ENCODE results near the gene RAB3IL1. TPM values are rescaled to one million over a fixed set of nuclear protein-coding genes. Genes with fewer than 3 reads are reported as not detected.

The RAB3IL1 gene
- total RNA-seq, 1 experiment from 2014 or later, result 18.1 TPM

DNA sequence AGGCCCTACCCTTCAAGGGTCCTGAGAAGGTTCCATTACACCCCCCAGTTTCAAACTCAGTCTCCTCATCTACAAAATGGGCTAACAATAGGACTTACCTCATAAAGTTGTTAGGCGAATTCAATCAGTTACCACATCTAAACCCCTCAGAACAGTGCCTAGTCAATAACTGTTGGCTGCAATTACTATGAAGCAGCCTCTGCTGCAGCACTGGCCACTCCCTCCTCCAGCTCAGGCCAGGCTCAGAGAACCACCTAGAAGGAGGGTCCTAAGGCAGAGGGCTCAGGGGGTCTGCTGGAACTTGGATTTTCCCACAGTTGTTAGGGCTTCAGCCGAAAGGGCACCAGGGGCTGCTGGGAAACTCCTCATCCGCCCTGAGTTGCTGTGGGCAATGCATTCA is 30.7 kb downstream of the RAB3IL1 start:
- Histone ChIP-seq H4K20me1 (ENCODE audit: insufficient read depth) (no peaks in the 10 kb centered on the region), H3K4me1 (ENCODE audit: control insufficient read depth in 1 of 2, insufficient read depth in 2 of 2, low read length in 2 of 2) (peaks cover 22 to 37% of the 10 kb centered on the region in 2 experiments), H3K9me3 (ENCODE audit: control insufficient read depth in 1 of 2, insufficient read depth in 1 of 2, low read depth in 1 of 2, low read length in 2 of 2) (peaks cover 0 to 6% of the 10 kb centered on the region in 2 experiments; a peak in 1 of 4 replicates), H3K27ac (ENCODE audit: low read depth, low read length) (no peak overlapping the region), H3K4me3 (replicated peaks in 1 of 2; ENCODE audit: low read depth in 1 of 2, low read length in 2 of 2) (no peak overlapping the region), H3K27me3 (ENCODE audit: insufficient read depth, low read length) (no peaks in the 10 kb centered on the region), H3K9me2 (ENCODE audit: insufficient read depth) (no peaks in the 10 kb centered on the region), H2AFZ (ENCODE audit: low read depth, low read length, poor library complexity, severe bottlenecking) (no peak overlapping the region), H3K36me3 (ENCODE audit: control insufficient read depth in 1 of 2, insufficient read depth in 2 of 2, low read length in 2 of 2) (peaks cover 0 to 3% of the 10 kb centered on the region in 2 experiments; a peak in 1 of 4 replicates), H3K4me2 (ENCODE audit: low read length) (no peak overlapping the region), H3K79me2 (ENCODE audit: insufficient read depth, low read length) (no peaks in the 10 kb centered on the region; the same call in 1 of the 2 replicates), H3K9ac (ENCODE audit: low read length) (no peak overlapping the region)
- TF ChIP-seq ZBTB33 (IDR thresholded peaks at IDR 0.05; ENCODE audit: extremely low read depth, insufficient replicate concordance, low read length) (no peak), YY1 (IDR thresholded peaks at IDR 0.05; ENCODE audit: extremely low read depth, insufficient replicate concordance, low read depth, low read length) (no peak), SRF (IDR thresholded peaks at IDR 0.05; ENCODE audit: low read depth) (no peak), ELF1 (IDR thresholded peaks at IDR 0.05; ENCODE audit: borderline replicate concordance, low read depth) (no peak), MAX (IDR thresholded peaks at IDR 0.05) (no peak), EGR1 (IDR thresholded peaks at IDR 0.05; ENCODE audit: low read depth) (no peak), EZH2 (IDR thresholded peaks at IDR 0.05) (no peak), ZNF274 (IDR thresholded peaks at IDR 0.05; ENCODE audit: low read depth, low read length) (no peak), SIN3A (IDR thresholded peaks at IDR 0.05; ENCODE audit: low read depth) (no peak), POLR2AphosphoS5 (IDR thresholded peaks at IDR 0.05; ENCODE audit: low read depth, low read length) (no peak), JUND (IDR thresholded peaks at IDR 0.05) (no peak), RAD21 (IDR thresholded peaks at IDR 0.05; ENCODE audit: low read depth) (no peak), FOSL1 (IDR thresholded peaks at IDR 0.05; ENCODE audit: low read depth) (no peak), TCF7L2 (IDR thresholded peaks at IDR 0.05; ENCODE audit: borderline replicate concordance, extremely low read depth, insufficient read depth, insufficient read length) (no peak), ATF3 (IDR thresholded peaks at IDR 0.05) (no peak), SP1 (IDR thresholded peaks at IDR 0.05; ENCODE audit: low read depth) (no peak), CTCF (IDR thresholded peaks at IDR 0.05 in 2 of 3, conservative IDR thresholded peaks at IDR 0.05 in 1 of 3; ENCODE audit: borderline replicate concordance in 1 of 3, insufficient read depth in 1 of 3, low read depth in 2 of 3, low read length in 2 of 3) (no peak), POLR2A (IDR thresholded peaks at IDR 0.05; ENCODE audit: borderline replicate concordance, extremely low read depth, insufficient read depth, insufficient read length) (no peak)
- no TSS peak for BruUV-seq (replicated peaks)
- intact Hi-C loops (cut with micrococcal nuclease), result no loop called here
- CTCF ChIA-PET, result interaction anchor here (1.1 kb wide), 1 partner anchor 61 kb away, joined by 3 read pairs; no protein-coding TSS in a partner anchor
- POLR2A ChIA-PET, result no interaction called here
- ATAC-seq (no peak), DNase-seq (ENCODE audit: low read depth, low spot score) (no peak)
- RAD21 ChIA-PET (ENCODE audit: low non-redundant PET in 1 of 2, low total read pairs in 2 of 2, uncharacterized antibody in 2 of 2, unreplicated experiment in 2 of 2), result no interaction called here

Measured in HCT116 (cell line).